ENCODE data around the gene PCDHGA11. TPM values are rescaled to one million over a fixed set of nuclear protein-coding genes. Genes with fewer than 3 reads are reported as not detected.
"Not testable (repeated sequence)": the region's sequence is repeated elsewhere in the genome, so short reads cannot be mapped to it uniquely, and the experiment has no call there.

PCDHGA11 gene
- total RNA-seq, 1 donor from 2014 or later, result 6.8 TPM

- not testable (repeated sequence) for DNase-seq
Measured at GRCh38 chr5:141432308-141432707, 11.5 kb downstream of the PCDHGA11 start.

DNA sequence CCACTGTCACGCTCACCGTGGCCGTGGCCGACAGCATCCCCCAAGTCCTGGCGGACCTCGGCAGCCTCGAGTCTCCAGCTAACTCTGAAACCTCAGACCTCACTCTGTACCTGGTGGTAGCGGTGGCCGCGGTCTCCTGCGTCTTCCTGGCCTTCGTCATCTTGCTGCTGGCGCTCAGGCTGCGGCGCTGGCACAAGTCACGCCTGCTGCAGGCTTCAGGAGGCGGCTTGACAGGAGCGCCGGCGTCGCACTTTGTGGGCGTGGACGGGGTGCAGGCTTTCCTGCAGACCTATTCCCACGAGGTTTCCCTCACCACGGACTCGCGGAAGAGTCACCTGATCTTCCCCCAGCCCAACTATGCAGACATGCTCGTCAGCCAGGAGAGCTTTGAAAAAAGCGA lies 11.9 kb downstream of the PCDHGA11 start:
- DNase-seq, result not testable (repeated sequence)

- DNase-seq, result no peak
Measured at GRCh38 chr5:141434006-141434405, 13.2 kb downstream of the PCDHGA11 start.

GRCh38 chr5:141437221-141437620 lies 16.4 kb downstream of the PCDHGA11 start:
- DNase-seq, result no peak

- no peak for DNase-seq
Measured at GRCh38 chr5:141439411-141440141, 18.7 kb downstream of the PCDHGA11 start.

DNA sequence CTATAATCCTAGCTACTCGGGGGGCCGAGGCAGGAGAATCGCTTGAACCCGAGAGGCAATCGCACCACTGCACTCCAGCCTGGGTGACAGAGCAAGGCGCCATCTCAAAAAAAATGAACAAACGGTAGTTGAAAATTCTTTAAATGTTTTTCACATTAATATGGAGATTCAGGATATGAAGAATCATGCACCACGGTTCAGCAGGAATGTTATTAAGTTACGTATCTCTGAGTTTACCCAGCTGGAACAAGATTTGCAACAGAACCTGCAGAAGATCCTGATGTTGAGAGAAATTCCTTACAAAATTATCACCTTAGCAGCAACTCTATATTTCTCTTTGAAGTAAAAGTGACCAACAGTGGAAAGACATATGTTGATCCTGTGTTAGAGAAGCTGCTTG lies 19.5 kb downstream of the PCDHGA11 start:
- no peak for DNase-seq

DNA sequence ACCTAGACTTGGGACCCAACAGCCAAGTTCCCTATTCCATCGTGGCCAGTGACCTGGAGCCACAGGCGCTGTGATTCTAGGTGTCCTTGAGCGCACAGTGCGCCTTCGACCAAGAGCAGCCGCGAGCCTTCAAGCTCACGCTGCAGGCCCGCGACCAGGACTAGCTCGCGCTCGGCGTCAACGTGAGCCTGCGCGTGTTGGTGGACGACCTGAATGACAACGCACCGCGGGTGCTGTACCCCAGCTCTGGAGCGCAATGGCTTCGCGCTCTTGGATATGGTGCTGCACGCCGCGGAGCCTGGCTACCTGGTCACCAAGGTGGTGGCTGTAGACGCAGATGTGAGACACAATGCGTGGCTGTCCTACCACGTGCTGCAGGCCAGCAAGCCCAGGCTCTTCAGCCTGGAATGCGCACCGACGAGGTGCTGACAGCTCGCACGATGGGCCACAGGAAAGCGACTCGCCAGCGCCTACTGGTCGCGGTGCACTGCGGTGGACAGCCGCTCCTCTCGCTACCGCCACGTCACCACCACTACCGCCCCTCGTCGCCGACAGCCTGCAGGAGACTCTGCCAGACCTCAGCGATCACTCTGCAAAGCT lies 20.8 kb downstream of the PCDHGA11 start:
- no peak for DNase-seq

- no peak for DNase-seq
Measured at GRCh38 chr5:141465351-141465750, 44.5 kb downstream of the PCDHGA11 start.

Other genes starting within 250 kb of the PCDHGA11 start
- gene PCDHB7, start 248.4 kb upstream of the PCDHGA11 start, total RNA-seq, result 0.68 and 0.74 TPM in 2 replicates
- 0.14 and 0.34 TPM in 2 replicates for gene PCDHB8, start 243.3 kb upstream of the PCDHGA11 start, total RNA-seq
- gene PCDHB16, start 238.7 kb upstream of the PCDHGA11 start, total RNA-seq, result 0.17 and 0.23 TPM in 2 replicates
- gene PCDHB9, start 233.9 kb upstream of the PCDHGA11 start, total RNA-seq, result 0.14 and 0.17 TPM in 2 replicates
- gene PCDHB10, start 228.7 kb upstream of the PCDHGA11 start, total RNA-seq, result 0.51 and 0.70 TPM in 2 replicates
- 0.17 and 0.19 TPM in 2 replicates for gene PCDHB11, start 221.4 kb upstream of the PCDHGA11 start, total RNA-seq
- 0.47 and 0.68 TPM in 2 replicates for gene PCDHB12, start 212.3 kb upstream of the PCDHGA11 start, total RNA-seq
- 1.4 TPM in 2 replicates for gene PCDHB13, start 207.1 kb upstream of the PCDHGA11 start, total RNA-seq
- 0.98 and 1.0 TPM in 2 replicates for gene PCDHB14, start 197.7 kb upstream of the PCDHGA11 start, total RNA-seq
- 0.65 and 1.0 TPM in 2 replicates for gene PCDHB15, start 175.7 kb upstream of the PCDHGA11 start, total RNA-seq
- 0.09 and 0.34 TPM in 2 replicates for gene SLC25A2, start 117.0 kb upstream of the PCDHGA11 start, total RNA-seq
- 60.6 and 78.3 TPM in 2 replicates for gene TAF7, start 100.3 kb upstream of the PCDHGA11 start, total RNA-seq
- 0.33 and 0.34 TPM in 2 replicates for gene PCDHGA1, start 90.5 kb upstream of the PCDHGA11 start, total RNA-seq
- gene PCDHGA2, start 82.3 kb upstream of the PCDHGA11 start, total RNA-seq, result 1.4 TPM in 2 replicates
- 0.70 and 1.2 TPM in 2 replicates for gene PCDHGA3, start 77.2 kb upstream of the PCDHGA11 start, total RNA-seq
- gene PCDHGB1, start 71.0 kb upstream of the PCDHGA11 start, total RNA-seq, result 1.4 and 1.5 TPM in 2 replicates
- 2.2 and 3.4 TPM in 2 replicates for gene PCDHGA4, start 66.0 kb upstream of the PCDHGA11 start, total RNA-seq
- gene PCDHGB2, start 61.1 kb upstream of the PCDHGA11 start, total RNA-seq, result 0.51 and 1.7 TPM in 2 replicates
- 0.74 and 0.85 TPM in 2 replicates for gene PCDHGA5, start 56.9 kb upstream of the PCDHGA11 start, total RNA-seq
- 3.6 and 3.7 TPM in 2 replicates for gene PCDHGB3, start 50.8 kb upstream of the PCDHGA11 start, total RNA-seq
- gene PCDHGA6, start 47.2 kb upstream of the PCDHGA11 start, total RNA-seq, result 2.2 TPM in 2 replicates
- gene PCDHGA7, start 38.3 kb upstream of the PCDHGA11 start, total RNA-seq, result 1.0 and 1.3 TPM in 2 replicates
- gene PCDHGB4, start 33.4 kb upstream of the PCDHGA11 start, total RNA-seq, result 11.3 and 14.5 TPM in 2 replicates
- gene PCDHGA8, start 28.4 kb upstream of the PCDHGA11 start, total RNA-seq, result 0.74 and 1.4 TPM in 2 replicates
- 11.9 and 16.7 TPM in 2 replicates for gene PCDHGB5, start 23.1 kb upstream of the PCDHGA11 start, total RNA-seq
- gene PCDHGA9, start 18.3 kb upstream of the PCDHGA11 start, total RNA-seq, result 2.9 and 3.6 TPM in 2 replicates
- 2.9 and 3.7 TPM in 2 replicates for gene PCDHGB6, start 13.0 kb upstream of the PCDHGA11 start, total RNA-seq
- 4.7 and 6.0 TPM in 2 replicates for gene PCDHGA10, start 8.1 kb upstream of the PCDHGA11 start, total RNA-seq
- gene PCDHGB7, start 3.4 kb upstream of the PCDHGA11 start, total RNA-seq, result 10.2 and 11.9 TPM in 2 replicates
- 4.1 and 4.6 TPM in 2 replicates for gene PCDHGA12, start 9.5 kb downstream of the PCDHGA11 start, total RNA-seq
- gene PCDHGC3, start 54.9 kb downstream of the PCDHGA11 start, total RNA-seq, result 19.4 and 25.1 TPM in 2 replicates
- gene PCDHGC4, start 64.0 kb downstream of the PCDHGA11 start, total RNA-seq, result 1.2 and 1.5 TPM in 2 replicates
- 0.56 and 1.5 TPM in 2 replicates for gene PCDHGC5, start 68.0 kb downstream of the PCDHGA11 start, total RNA-seq
- gene DIAPH1, start 197.9 kb downstream of the PCDHGA11 start, total RNA-seq, result 42.2 and 91.9 TPM in 2 replicates
- 43.7 and 45.0 TPM in 2 replicates for gene HDAC3, start 215.8 kb downstream of the PCDHGA11 start, total RNA-seq
- gene RELL2, start 215.9 kb downstream of the PCDHGA11 start, total RNA-seq, result 3.9 and 9.9 TPM in 2 replicates
- 20.9 and 24.0 TPM in 2 replicates for gene FCHSD1, start 230.4 kb downstream of the PCDHGA11 start, total RNA-seq

Measured in dermis blood vessel endothelial cell (primary cell).